Measurements from ENCODE around the gene RUNX1. TPM values are rescaled to one million over a fixed set of nuclear protein-coding genes. Genes with fewer than 3 reads are reported as not detected.

The RUNX1 gene
- total and polyA plus RNA-seq, 2 donors (not counting 3 experiments of a cell fraction or from before 2014, with no cell fraction given): 4.6 to 17.9 TPM

- DNase-seq (ENCODE audit: low read depth, low spot score): no peak
- BruUV-seq (replicated peaks): no TSS peak
- Histone ChIP-seq H3K27ac (ENCODE audit: insufficient read depth, low read depth, low read length) (no peak overlapping the region), H3K36me3 (ENCODE audit: control insufficient read depth in 2 of 2, extremely low read depth in 1 of 2, insufficient read depth in 2 of 2, low read length in 2 of 2) (no peaks in the 10 kb centered on the region), H3K27me3 (ENCODE audit: control insufficient read depth in 2 of 2, insufficient read depth in 2 of 2, low read length in 2 of 2) (peaks cover 14 to 28% of the 10 kb centered on the region in 2 experiments), H2AFZ (ENCODE audit: low read depth, low read length) (no peak overlapping the region), H3K9me1 (replicated peaks; ENCODE audit: control insufficient read depth, extremely low read depth, insufficient read depth, low read length) (no peaks in the 10 kb centered on the region), H3K4me1 (ENCODE audit: control insufficient read depth, extremely low read depth, insufficient read depth, low read length) (no peaks in the 10 kb centered on the region), H3K79me2 (ENCODE audit: control insufficient read depth, insufficient read depth, low read length) (no peaks in the 10 kb centered on the region), H3K9me3 (replicated peaks; ENCODE audit: control insufficient read depth, insufficient read depth, low read length) (no peaks in the 10 kb centered on the region), H3K9ac (replicated peaks; ENCODE audit: extremely low read depth, insufficient read depth, low read length) (no peak overlapping the region), H4K20me1 (replicated peaks; ENCODE audit: control insufficient read depth, extremely low read depth, insufficient read depth, low read length) (no peaks in the 10 kb centered on the region), H3K4me2 (ENCODE audit: insufficient read depth, low read length) (no peak overlapping the region), H3K4me3 (replicated peaks in 1 of 3; ENCODE audit: insufficient read depth in 1 of 3, low read depth in 1 of 3, low read length in 3 of 3) (no peak overlapping the region)
- ChIA-PET CTCF (interaction anchor here (1.3 kb wide), 1 partner anchor 10 kb away, joined by 4 read pairs; no protein-coding TSS in a partner anchor), POLR2A (no interaction called here)
- dilution Hi-C loops (cut with MboI; ENCODE audit: extremely low pct_ligation_motif_present, low sequenced_read_pairs) (no loop called here), intact Hi-C loops (cut with micrococcal nuclease) (no loop called here)
- FAIRE-seq: no peak
- no peak for TF ChIP-seq MAX (IDR thresholded peaks at IDR 0.05; ENCODE audit: insufficient read depth, insufficient read length)
Observed at GRCh38 chr21:34945288-34945687, 103.8 kb downstream of the RUNX1 start.

DNA sequence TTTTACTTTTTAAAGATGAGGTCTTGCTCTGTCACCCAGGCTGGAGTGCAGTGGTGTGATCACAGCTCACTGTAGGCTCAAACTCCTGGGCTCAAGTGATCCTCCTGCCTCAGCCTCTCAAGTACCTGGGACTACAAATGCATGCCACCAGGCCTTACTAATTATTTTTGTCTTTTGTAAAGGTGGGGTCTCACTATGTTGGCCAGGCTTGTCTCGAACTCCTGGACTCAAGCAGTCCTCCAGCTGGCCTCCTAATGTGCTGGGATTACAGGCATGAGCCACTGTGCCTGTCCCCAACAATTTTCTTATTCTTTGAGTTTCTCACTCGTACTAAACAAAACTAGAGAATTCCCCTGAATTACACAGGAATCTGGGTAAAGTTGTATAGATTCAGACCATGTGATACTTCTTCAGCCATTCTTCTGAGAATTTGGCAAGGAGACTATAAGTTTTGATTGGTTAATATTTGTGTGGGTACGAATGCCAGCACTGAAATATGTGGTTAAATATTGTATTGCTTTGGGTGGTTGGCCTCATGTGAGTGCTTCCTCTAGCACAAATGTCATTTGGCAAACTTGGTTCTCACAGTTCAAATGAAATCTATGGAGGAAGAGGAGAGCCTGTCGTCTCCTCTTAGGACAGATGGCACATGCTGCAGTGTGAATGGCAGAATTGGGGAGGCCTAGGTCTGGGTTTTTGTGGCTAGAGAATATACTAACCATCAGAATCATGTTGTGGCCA lies 104.9 kb downstream of the RUNX1 start:
- no peak for FAIRE-seq
- dilution Hi-C loops (cut with MboI; ENCODE audit: extremely low pct_ligation_motif_present, low sequenced_read_pairs): no loop called here
- POLR2A ChIA-PET: no interaction called here

More for the DNA sequence above, 104.9 kb downstream of the RUNX1 start:
- Histone ChIP-seq H3K4me1 (ENCODE audit: control insufficient read depth, extremely low read depth, insufficient read depth, low read length) (no peaks in the 10 kb centered on the region), H3K4me3 (replicated peaks in 1 of 3; ENCODE audit: insufficient read depth in 1 of 3, low read depth in 1 of 3, low read length in 3 of 3) (no peak overlapping the region), H3K9me1 (replicated peaks; ENCODE audit: control insufficient read depth, extremely low read depth, insufficient read depth, low read length) (no peaks in the 10 kb centered on the region), H3K9ac (replicated peaks; ENCODE audit: extremely low read depth, insufficient read depth, low read length) (no peak overlapping the region), H3K27ac (ENCODE audit: insufficient read depth, low read depth, low read length) (no peak overlapping the region), H3K79me2 (ENCODE audit: control insufficient read depth, insufficient read depth, low read length) (no peaks in the 10 kb centered on the region), H3K36me3 (ENCODE audit: control insufficient read depth in 2 of 2, extremely low read depth in 1 of 2, insufficient read depth in 2 of 2, low read length in 2 of 2) (no peaks in the 10 kb centered on the region), H3K27me3 (ENCODE audit: control insufficient read depth in 2 of 2, insufficient read depth in 2 of 2, low read length in 2 of 2) (peaks cover 14 to 27% of the 10 kb centered on the region in 2 experiments), H3K4me2 (ENCODE audit: insufficient read depth, low read length) (no peak overlapping the region), H4K20me1 (replicated peaks; ENCODE audit: control insufficient read depth, extremely low read depth, insufficient read depth, low read length) (no peaks in the 10 kb centered on the region), H3K9me3 (replicated peaks; ENCODE audit: control insufficient read depth, insufficient read depth, low read length) (no peaks in the 10 kb centered on the region), H2AFZ (ENCODE audit: low read depth, low read length) (no peak overlapping the region)
- TF ChIP-seq POLR2AphosphoS5 (IDR thresholded peaks at IDR 0.05; ENCODE audit: insufficient read depth, low read depth, low read length): no peak
- no peak for TF ChIP-seq MYC (IDR thresholded peaks at IDR 0.05; ENCODE audit: low read depth, low read length)
- no peak for TF ChIP-seq JUN (IDR thresholded peaks at IDR 0.05; ENCODE audit: borderline replicate concordance, insufficient read depth, insufficient read length, low read depth)
- no peak for TF ChIP-seq GATA2 (IDR thresholded peaks at IDR 0.05; ENCODE audit: insufficient read depth, insufficient read length, low read depth, low read length)
- no peak for TF ChIP-seq FOS (IDR thresholded peaks at IDR 0.05; ENCODE audit: borderline replicate concordance, insufficient read depth, low read length)
- no peak for TF ChIP-seq POLR2A (IDR thresholded peaks at IDR 0.05; ENCODE audit: low read depth, low read length)
- TF ChIP-seq EZH2 (IDR thresholded peaks at IDR 0.05; ENCODE audit: borderline replicate concordance, low read depth, low read length, severe bottlenecking): no peak
- TF ChIP-seq MAX (IDR thresholded peaks at IDR 0.05; ENCODE audit: insufficient read depth, insufficient read length): no peak
- no peak for TF ChIP-seq CTCF (IDR thresholded peaks at IDR 0.05; ENCODE audit: extremely low read depth in 1 of 2, insufficient read depth in 1 of 2, low read depth in 1 of 2, low read length in 2 of 2)
- BruUV-seq (replicated peaks): no TSS peak
- CTCF ChIA-PET: no interaction called here
- DNase-seq (ENCODE audit: low read depth, low spot score): no peak
- intact Hi-C loops (cut with micrococcal nuclease): no loop called here

All from endothelial cell of umbilical vein (primary cell).